Activated B cell treated with CpG ODN at 0.5 μM for 24 hours (primary cell): ENCODE measurements around the gene OGFOD3. TPM values are rescaled to one million over a fixed set of nuclear protein-coding genes. Genes with fewer than 3 reads are reported as not detected.

Source experiments
- ATAC-seq: fragments of 200-7000 bp; cut with Tn5 transposase; one replicate; pipeline ENCODE4 v1.10.0; 2021; ENCODE audit warnings: low read depth, mild to moderate bottlenecking, moderate library complexity
- CTCF ChIA-PET: fragments of 350-600 bp; sonication (Branson Sonifier 250); formaldehyde crosslinking; loops from one replicate; lab custom pipeline; 2021; ENCODE audit warnings: antibody characterized with exemption; lab: Charles Lee
- POLR2A ChIA-PET: fragments of 350-600 bp; sonication (Branson Sonifier 250); formaldehyde crosslinking; loops from one replicate; lab custom pipeline; 2021; ENCODE audit warnings: antibody characterized with exemption; lab: Charles Lee
- DNase-seq: peaks from one replicate; pipeline ENCODE4 v3.0.0; 2022
- H3K27ac Mint-ChIP-seq: one replicate; pipeline ENCODE4 v1.8.0; 2020; ENCODE audit warnings: mixed read lengths
- H3K27me3 Mint-ChIP-seq: one replicate; pipeline ENCODE4 v1.8.0; 2021; ENCODE audit warnings: mixed read lengths
- H3K36me3 Mint-ChIP-seq: one replicate; pipeline ENCODE4 v1.8.0; 2021; ENCODE audit warnings: low read depth, mixed read lengths
- H3K4me1 Mint-ChIP-seq: one replicate; pipeline ENCODE4 v1.8.0; 2021; ENCODE audit warnings: mixed read lengths
- H3K4me3 Mint-ChIP-seq: one replicate; pipeline ENCODE4 v1.8.0; 2020; ENCODE audit warnings: mild to moderate bottlenecking, mixed read lengths
- H3K9me3 Mint-ChIP-seq: one replicate; pipeline ENCODE4 v1.8.0; 2020; ENCODE audit warnings: mixed read lengths
- CTCF ChIP-seq: fragments of 200-600 bp; IDR thresholded peaks from one replicate; pipeline ENCODE4 v1.8.0; 2022; ENCODE audit warnings: antibody characterized with exemption, mild to moderate bottlenecking
- intact Hi-C: fragments of 100-400 bp; cut with micrococcal nuclease; formaldehyde crosslinking; loops from one replicate; pipeline ENCODE4 v1.15.1; 2024
- total RNA-seq: library from RNA; stranded (reverse); gene quantifications from 2 replicates; pipeline ENCODE4 v1.2.3, GENCODE V29; 2022

The OGFOD3 gene
- total RNA-seq = 29.5 and 35.0 TPM in 2 replicates

GRCh38 chr17:82418001-82418986 is at the start of gene OGFOD3, which contains the start of gene HEXD:
Gene OGFOD3 (minus strand): TSS chr17:82418586. CDS start chr17:82418485, 101 bp downstream.
Gene HEXD (plus strand): TSS chr17:82418347. CDS start chr17:82419800, 1,453 bp downstream.
- intact Hi-C loops = loop anchor here (1.0 to 5.0 kb wide), 7 partner anchors 17 to 279 kb away; partner anchors contain the start of genes CSNK1D, NARF and RAB40B

DNA sequence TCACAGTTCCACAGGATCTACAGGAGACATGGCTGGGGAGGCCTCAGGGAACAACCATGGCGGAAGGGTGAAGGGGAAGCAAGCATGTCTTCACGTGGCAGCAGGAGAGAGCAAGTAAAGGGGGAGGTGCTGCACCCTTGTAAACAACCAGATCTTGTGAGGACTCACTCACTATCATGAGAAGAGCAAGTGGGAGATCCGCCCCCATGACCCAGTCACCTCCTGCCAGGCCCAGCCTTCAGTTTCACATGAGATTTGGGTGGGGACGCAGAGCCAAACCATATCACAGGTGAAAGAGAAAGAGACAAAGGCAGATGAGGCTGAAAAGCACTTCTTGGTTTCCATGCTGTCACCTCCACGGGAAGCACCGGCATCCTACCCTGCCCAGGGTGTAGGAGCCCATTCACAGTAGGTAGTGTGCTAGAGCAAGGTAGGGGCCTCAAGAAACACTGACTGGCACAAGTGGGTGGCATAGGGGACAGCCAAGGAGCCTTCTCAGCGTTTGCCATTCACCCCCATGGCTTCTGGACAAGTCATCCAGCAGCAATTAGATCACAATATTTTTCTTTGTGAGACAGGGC is 46.7 kb upstream of the OGFOD3 start:
- Mint-ChIP-seq H3K36me3 (peaks cover 81% of the 10 kb centered on the region), H3K27ac (no peak overlapping the region), H3K27me3 (no peaks in the 10 kb centered on the region), H3K9me3 (no peaks in the 10 kb centered on the region), H3K4me3 (no peak overlapping the region), H3K4me1 (no peaks in the 10 kb centered on the region)
- DNase-seq (no peak), ATAC-seq (no peak)
- CTCF ChIA-PET = no interaction called here
- POLR2A ChIA-PET = interaction anchor here (1.5 kb wide), 1 partner anchor 16 kb away, joined by 4 read pairs; no protein-coding TSS in a partner anchor
- intact Hi-C loops = no loop called here
- TF ChIP-seq CTCF = no peak

More at GRCh38 chr17:82418001-82418986, at the start of gene OGFOD3, which contains the start of gene HEXD:
- H3K27ac Mint-ChIP-seq = peak within 1 kb of the TSS; percentile 69
- DNase-seq = peak; percentile 95
- H3K4me1 Mint-ChIP-seq = peaks cover 29% of the 10 kb centered on the region
- no peak for TF ChIP-seq CTCF
- peaks cover 46% of the 10 kb centered on the region for H3K36me3 Mint-ChIP-seq
- no peaks in the 10 kb centered on the region for H3K9me3 Mint-ChIP-seq
- CTCF ChIA-PET = no interaction called here
- POLR2A ChIA-PET = interaction anchor here (0.6 to 3.9 kb wide), 12 partner anchors 23 to 865 kb away, joined by 3 to 62 read pairs (median 5); partner anchors contain the start of genes CYBC1 and NARF
- H3K4me3 Mint-ChIP-seq = peak within 1 kb of the TSS; percentile 83
- no peaks in the 10 kb centered on the region for H3K27me3 Mint-ChIP-seq
- peak; percentile 87 for ATAC-seq

DNA sequence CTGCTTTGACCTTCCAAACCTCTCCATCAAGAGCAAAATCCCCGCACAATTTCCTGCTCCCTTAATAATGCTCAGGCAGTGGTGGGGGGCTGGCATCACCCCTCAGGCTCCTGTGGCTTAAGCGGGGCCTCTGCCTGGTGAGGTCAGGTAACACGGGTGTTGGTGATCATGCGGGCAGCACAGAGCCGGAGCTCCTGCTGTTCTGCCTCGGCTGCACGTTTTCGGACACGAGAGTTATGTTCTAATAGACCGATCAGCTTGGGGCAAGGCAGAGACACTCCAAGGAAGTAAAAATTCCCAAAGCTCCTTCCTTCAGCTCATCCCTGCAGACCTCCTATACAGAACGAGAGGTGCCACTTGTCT is 46.2 kb upstream of the OGFOD3 start:
- ATAC-seq (no peak), DNase-seq (no peak)
- ChIA-PET POLR2A (interaction anchor here (1.5 kb wide), 1 partner anchor 15 kb away, joined by 4 read pairs; no protein-coding TSS in a partner anchor), CTCF (no interaction called here)
- H3K36me3 Mint-ChIP-seq = peaks cover 80% of the 10 kb centered on the region
- intact Hi-C loops = no loop called here
- no peaks in the 10 kb centered on the region for H3K4me1 Mint-ChIP-seq
- no peak overlapping the region for H3K27ac Mint-ChIP-seq
- H3K27me3 Mint-ChIP-seq = no peaks in the 10 kb centered on the region
- no peaks in the 10 kb centered on the region for H3K9me3 Mint-ChIP-seq
- TF ChIP-seq CTCF = no peak
- H3K4me3 Mint-ChIP-seq = no peak overlapping the region

- TF ChIP-seq CTCF = no peak
- Mint-ChIP-seq H3K9me3 (no peaks in the 10 kb centered on the region), H3K27me3 (no peaks in the 10 kb centered on the region), H3K27ac (no peak overlapping the region), H3K4me1 (peaks cover 4% of the 10 kb centered on the region), H3K4me3 (no peak overlapping the region), H3K36me3 (peaks cover 75% of the 10 kb centered on the region)
- DNase-seq (no peak), ATAC-seq (no peak)
- ChIA-PET POLR2A (interaction anchor here (1.5 kb wide), 1 partner anchor 15 kb away, joined by 4 read pairs; no protein-coding TSS in a partner anchor), CTCF (no interaction called here)
- intact Hi-C loops = no loop called here
Measured at GRCh38 chr17:82463925-82464566, 45.7 kb upstream of the OGFOD3 start.
